MM.1S (cell line): ENCODE measurements around the gene NDST1.

Experiments
- DNase-seq: peaks from one replicate; pipeline ENCODE4 v3.0.0-alpha.2; 2015
- H2AFZ ChIP-seq: fragments of 300-600 bp; sonication (generic); 2 replicates; pipeline ENCODE4 v1.6.0; 2016; ENCODE audit warnings: antibody characterized with exemption, low read length
- H3F3A ChIP-seq: fragments of 300-600 bp; sonication (generic); 2 replicates; pipeline ENCODE4 v1.6.1; 2016; ENCODE audit warnings: mild to moderate bottlenecking, antibody characterized with exemption, low read length, moderate library complexity, mixed read lengths; ENCODE audit not compliant: insufficient read depth
- H3K27ac ChIP-seq: fragments of 300-600 bp; sonication (generic); 2 replicates; pipeline ENCODE4 v1.5.1; 2016; ENCODE audit warnings: mild to moderate bottlenecking, low read length
- H3K27me3 ChIP-seq: fragments of 300-600 bp; sonication (generic); replicated peaks from 2 replicates; pipeline ENCODE4 v1.6.0; 2016; ENCODE audit warnings: low read length; ENCODE audit not compliant: insufficient read depth
- H3K36me3 ChIP-seq: fragments of 300-600 bp; sonication (generic); replicated peaks from 2 replicates; pipeline ENCODE4 v1.6.1; 2016; ENCODE audit warnings: mild to moderate bottlenecking, low read length, mixed read lengths; ENCODE audit not compliant: insufficient read depth
- H3K4me1 ChIP-seq: fragments of 300-600 bp; sonication (generic); 2 replicates; pipeline ENCODE4 v1.6.1; 2016; ENCODE audit warnings: low read length, mixed read lengths
- H3K4me2 ChIP-seq: fragments of 300-600 bp; sonication (generic); 2 replicates; pipeline ENCODE4 v1.6.0; 2016; ENCODE audit warnings: low read depth, low read length
- H3K4me3 ChIP-seq: fragments of 300-600 bp; sonication (generic); 2 replicates; pipeline ENCODE4 v1.5.1; 2016; ENCODE audit warnings: low read length, mixed read lengths
- H3K79me2 ChIP-seq: fragments of 300-600 bp; sonication (generic); 2 replicates; pipeline ENCODE4 v1.6.1; 2016; ENCODE audit warnings: mixed run types, low read length, mixed read lengths
- H3K9ac ChIP-seq: fragments of 300-600 bp; sonication (generic); 2 replicates; pipeline ENCODE4 v1.6.1; 2016; ENCODE audit warnings: low read length, mixed read lengths
- H3K9me2 ChIP-seq: fragments of 300-600 bp; sonication (generic); replicated peaks from 2 replicates; pipeline ENCODE4 v1.6.1; 2016; ENCODE audit warnings: mild to moderate bottlenecking, low read length, mixed read lengths; ENCODE audit not compliant: insufficient read depth
- H3K9me3 ChIP-seq: fragments of 300-600 bp; sonication (generic); replicated peaks from 2 replicates; pipeline ENCODE4 v1.6.1; 2016; ENCODE audit warnings: mild to moderate bottlenecking, low read length, mixed read lengths; ENCODE audit not compliant: insufficient read depth
- H4K20me1 ChIP-seq: fragments of 300-600 bp; sonication (generic); 2 replicates; pipeline ENCODE4 v1.6.1; 2016; ENCODE audit warnings: mild to moderate bottlenecking, low read length, moderate library complexity, mixed read lengths; ENCODE audit not compliant: insufficient read depth
- CTCF ChIP-seq: fragments of 300-600 bp; sonication (generic); IDR thresholded peaks from 2 replicates; pipeline ENCODE4 v1.5.1; 2016; ENCODE audit warnings: antibody characterized with exemption, low read length, mixed read lengths
- EZH2 ChIP-seq: fragments of 300-600 bp; sonication (generic); optimal IDR thresholded peaks from 2 replicates; pipeline ENCODE3; 2017; ENCODE audit warnings: low read depth, mild to moderate bottlenecking, antibody characterized with exemption, low read length, mixed read lengths
- EZH2phosphoT487 ChIP-seq: fragments of 300-600 bp; sonication (generic); IDR thresholded peaks from 2 replicates; pipeline ENCODE4 v1.6.1; 2018; ENCODE audit warnings: antibody characterized with exemption, low read length

The NDST1 gene

GRCh38 chr5:150498971-150499370, 9.0 kb upstream of the NDST1 start:
- Histone ChIP-seq H3K27ac (no peak overlapping the region), H3K27me3 (no peaks in the 10 kb centered on the region), H3K79me2 (peaks cover 59% of the 10 kb centered on the region), H3K4me1 (peaks cover 11% of the 10 kb centered on the region), H2AFZ (no peak overlapping the region), H3K36me3 (no peaks in the 10 kb centered on the region), H3K9me3 (no peaks in the 10 kb centered on the region), H3F3A (no peaks in the 10 kb centered on the region), H3K9ac (no peak overlapping the region), H3K4me2 (no peak overlapping the region), H4K20me1 (no peaks in the 10 kb centered on the region), H3K9me2 (no peaks in the 10 kb centered on the region), H3K4me3 (no peak overlapping the region)
- TF ChIP-seq EZH2phosphoT487 (no peak), CTCF (no peak), EZH2 (no peak)
- DNase-seq = no peak

GRCh38 chr5:150499437-150499956, 8.4 kb upstream of the NDST1 start:
- Histone ChIP-seq H3K9ac (no peak overlapping the region), H3K4me1 (peaks cover 11% of the 10 kb centered on the region), H3K27ac (no peak overlapping the region), H2AFZ (no peak overlapping the region), H3K9me3 (no peaks in the 10 kb centered on the region), H3K27me3 (no peaks in the 10 kb centered on the region), H4K20me1 (no peaks in the 10 kb centered on the region), H3F3A (no peaks in the 10 kb centered on the region), H3K9me2 (no peaks in the 10 kb centered on the region), H3K4me3 (no peak overlapping the region), H3K4me2 (no peak overlapping the region), H3K79me2 (peaks cover 59% of the 10 kb centered on the region), H3K36me3 (no peaks in the 10 kb centered on the region)
- no peak for DNase-seq
- no peak for TF ChIP-seq EZH2phosphoT487
- TF ChIP-seq EZH2 = no peak
- no peak for TF ChIP-seq CTCF

- Histone ChIP-seq H3K27ac (no peak overlapping the region), H3K4me3 (no peak overlapping the region), H3K27me3 (no peaks in the 10 kb centered on the region), H3K79me2 (peaks cover 59% of the 10 kb centered on the region), H3K36me3 (no peaks in the 10 kb centered on the region), H3K9ac (no peak overlapping the region), H4K20me1 (no peaks in the 10 kb centered on the region), H2AFZ (no peak overlapping the region), H3K9me3 (no peaks in the 10 kb centered on the region), H3K4me2 (no peak overlapping the region), H3K4me1 (peaks cover 11% of the 10 kb centered on the region), H3K9me2 (no peaks in the 10 kb centered on the region), H3F3A (no peaks in the 10 kb centered on the region)
- no peak for TF ChIP-seq CTCF
- no peak for TF ChIP-seq EZH2
- TF ChIP-seq EZH2phosphoT487 = no peak
- DNase-seq = no peak
Observed at GRCh38 chr5:150500328-150500841, 7.5 kb upstream of the NDST1 start.
